ENCODE measurements around the gene LBR.

The LBR gene

DNA sequence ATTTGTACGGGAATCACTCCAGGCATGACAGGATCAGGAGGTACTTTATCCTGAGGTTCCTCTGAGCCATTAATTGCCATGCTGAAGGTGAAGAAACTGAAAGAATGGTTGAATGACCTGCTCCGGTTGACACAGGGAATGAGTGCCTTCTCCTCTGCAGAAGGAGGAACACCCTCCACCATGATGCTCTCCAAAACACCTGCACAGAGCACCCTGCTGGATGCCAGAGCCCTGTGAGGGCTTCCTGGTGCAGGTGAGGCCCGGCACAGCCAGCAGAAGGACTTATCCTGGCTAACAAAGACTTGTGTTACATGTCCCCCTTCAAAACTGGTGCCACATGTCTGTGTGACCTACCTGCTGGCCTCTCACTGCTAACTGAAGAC is 14.3 kb upstream of the LBR start:
- DNase-seq = no peak

DNA sequence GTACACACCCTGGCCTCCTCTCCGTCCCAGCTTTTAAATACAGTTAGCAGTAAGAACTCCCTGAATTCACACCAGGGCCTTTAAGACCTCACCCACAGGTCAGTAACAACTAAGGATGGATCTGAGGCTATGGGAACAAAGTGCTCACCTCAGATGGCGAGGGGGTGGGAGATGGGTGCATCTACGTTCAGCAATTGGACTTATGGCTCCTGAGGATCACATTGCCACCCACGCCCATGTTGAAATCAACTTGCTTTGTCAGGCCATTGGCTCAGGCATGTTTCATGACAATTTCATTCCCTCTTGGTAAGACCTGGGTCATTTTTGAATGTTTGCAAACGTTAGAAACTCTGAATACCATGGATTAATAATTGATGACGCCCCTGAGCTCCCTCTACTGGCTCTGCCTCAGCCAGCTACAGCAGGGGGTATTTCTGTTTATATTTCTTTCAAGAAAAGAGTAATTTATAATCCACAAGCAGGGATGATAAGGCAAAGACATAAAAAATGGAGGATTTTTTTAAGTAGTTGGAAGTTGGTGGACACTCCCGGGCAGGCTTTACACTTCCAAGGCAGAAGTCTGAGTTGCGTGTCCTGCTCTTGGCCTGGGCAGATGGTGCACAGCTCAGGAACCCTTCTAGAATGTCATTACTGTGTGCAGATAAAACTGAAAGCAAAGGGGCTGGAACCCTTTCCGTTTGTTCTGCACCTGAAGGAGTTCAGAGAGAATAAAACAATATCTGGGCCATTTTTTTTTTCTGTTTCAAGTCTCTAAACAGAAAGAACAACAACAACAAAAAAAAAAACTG is 13.7 kb upstream of the LBR start:
- no peak for DNase-seq

DNA sequence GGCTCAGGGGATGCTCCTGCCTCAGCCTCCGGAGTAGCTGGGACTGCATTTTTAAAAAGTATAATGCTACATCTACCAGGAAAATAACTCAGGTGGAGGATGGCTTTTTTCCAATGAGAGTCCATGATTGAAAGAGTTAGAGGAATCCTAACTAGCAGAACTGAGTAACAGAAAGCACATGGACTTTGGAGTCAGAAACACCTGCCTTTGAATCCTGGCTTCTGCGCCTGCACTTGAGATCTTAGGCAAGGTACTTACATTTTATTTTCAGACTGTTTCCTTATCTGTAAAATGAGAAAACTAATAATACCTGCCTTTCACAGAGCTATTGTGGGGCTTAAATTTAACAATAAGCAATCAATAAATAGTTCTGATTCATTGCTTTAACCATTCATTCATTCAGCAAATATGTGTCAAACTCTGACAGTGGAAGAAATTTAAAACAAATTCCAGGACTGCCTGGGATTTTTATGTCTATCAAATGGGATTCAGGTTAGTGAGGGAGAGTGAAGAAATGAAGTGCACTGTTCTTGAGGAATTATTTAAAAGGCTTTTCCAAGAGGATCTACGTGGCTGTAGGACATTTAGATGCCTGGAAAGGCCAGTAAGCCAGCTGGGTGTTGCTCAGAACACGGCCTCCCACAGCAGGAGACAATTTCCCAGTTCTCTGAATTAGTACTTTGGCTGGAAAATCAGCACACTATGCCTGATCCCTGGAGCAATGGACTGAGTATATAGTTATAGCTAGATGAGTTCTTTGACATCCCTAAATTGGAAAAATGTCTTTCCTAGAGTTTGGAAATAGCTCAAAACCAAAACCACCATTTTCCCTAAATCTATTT is 12.8 kb upstream of the LBR start:
- DNase-seq = no peak

DNA sequence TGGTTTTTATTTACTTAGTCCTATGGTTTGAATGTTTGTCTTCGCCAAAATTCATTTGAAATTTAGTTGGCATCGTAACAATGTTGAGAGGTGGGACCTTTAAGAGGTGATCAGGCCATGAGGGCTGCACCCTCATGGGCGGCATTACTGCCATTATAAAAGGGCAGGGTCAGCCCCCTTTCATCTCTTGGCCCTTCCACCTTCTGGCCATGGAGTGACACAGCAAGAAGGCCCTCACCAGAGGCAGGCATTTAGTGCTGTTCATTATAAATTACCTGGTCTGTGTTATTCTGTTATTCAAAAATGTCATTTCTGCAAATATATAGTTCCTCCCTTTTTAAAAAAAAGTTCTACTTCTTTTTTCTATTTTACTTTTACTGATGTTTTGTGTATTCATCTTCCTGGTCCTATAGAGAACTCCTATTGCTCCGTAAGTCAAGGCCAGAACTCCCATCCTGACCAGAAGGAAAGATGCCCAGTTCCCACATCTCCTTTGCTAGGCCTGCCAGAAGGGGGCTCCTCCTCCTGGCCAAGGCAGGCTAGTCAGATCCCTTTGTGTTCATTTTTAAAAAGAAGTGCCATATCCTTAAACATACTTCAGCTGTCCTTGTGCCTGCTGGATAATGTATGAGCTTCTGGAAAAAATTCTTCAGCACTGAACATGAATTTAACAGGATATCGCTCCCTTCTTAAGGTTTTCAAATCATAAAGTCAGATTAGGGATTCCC is 10.0 kb upstream of the LBR start:
- no peak for DNase-seq

DNA sequence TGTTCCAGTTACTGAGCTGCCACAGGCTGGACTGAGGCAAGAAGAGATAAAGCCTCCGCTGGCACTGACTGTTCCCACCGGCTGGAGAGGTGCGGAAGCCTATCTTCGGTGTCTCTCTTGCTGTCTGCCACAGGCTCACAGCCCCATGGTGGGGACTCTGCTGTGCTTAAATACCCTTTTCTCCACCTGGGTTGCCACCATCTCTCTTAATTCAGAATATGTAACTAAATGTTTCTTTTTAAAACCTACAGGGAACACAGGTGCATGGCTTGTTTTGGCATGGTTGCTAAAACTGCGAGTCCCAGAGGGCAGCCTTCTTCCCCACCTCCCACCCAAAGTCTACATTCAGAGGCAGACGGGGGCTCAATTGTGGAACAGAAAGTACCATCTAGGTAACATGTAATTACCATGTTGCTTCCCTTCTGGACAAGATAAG is 8.1 kb upstream of the LBR start:
- no peak for DNase-seq

DNA sequence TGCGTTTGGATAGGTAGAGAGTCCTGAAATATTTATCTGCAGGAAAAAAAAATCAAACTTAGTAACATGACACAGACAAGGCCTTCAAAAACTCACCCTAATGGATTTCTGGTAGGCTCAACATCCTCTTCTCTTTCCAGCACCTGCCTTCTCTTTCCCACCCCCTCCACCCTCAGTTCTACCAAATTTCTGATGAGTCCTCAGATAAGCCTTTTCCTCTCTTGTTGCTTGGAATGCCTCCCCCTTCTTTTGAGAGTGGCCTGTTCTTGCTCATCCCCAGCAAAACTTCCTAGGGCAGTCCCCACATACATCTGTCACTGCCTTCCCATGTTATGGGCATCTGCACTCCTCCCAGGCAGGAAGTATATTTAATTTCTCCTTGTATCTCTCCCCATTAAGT is 7.6 kb upstream of the LBR start:
- no peak for DNase-seq

DNA sequence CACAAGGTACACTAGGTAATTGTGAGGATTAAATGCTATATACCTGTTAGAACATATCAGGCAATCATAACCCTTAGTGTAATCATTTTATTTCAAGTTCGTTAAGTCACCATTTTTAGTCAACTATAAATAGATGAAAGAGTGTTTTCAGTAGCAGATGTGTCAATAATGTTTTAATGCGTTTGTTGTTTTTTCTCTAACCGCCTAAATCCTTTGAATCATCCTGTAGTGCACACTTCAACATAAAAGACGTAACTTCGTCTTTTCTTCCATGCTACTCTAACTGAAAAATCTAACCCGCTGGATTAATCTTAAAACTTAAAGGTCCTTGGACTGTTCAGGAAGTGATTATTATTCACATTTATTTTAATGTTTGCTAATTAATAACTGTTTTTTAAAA is 7.2 kb upstream of the LBR start:
- DNase-seq = no peak

DNA sequence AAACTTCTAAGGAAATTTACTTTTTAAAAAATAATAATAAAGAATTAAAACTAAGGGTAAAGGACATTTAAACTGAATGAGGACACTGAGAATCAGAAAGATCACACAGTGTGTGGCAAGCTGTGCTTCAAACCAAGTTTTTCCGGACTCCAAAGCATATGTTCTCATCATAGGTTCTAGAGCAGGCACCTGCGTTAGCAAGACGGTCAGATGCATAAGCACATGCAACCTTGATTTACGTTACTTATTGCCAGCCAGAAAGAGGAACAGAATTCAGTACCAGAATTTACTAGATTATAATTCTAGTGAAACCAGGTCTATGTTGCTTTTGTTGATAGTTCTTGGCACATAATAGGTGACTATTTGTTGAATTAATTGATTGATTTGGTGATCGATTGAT is 6.2 kb upstream of the LBR start:
- DNase-seq = no peak

DNA sequence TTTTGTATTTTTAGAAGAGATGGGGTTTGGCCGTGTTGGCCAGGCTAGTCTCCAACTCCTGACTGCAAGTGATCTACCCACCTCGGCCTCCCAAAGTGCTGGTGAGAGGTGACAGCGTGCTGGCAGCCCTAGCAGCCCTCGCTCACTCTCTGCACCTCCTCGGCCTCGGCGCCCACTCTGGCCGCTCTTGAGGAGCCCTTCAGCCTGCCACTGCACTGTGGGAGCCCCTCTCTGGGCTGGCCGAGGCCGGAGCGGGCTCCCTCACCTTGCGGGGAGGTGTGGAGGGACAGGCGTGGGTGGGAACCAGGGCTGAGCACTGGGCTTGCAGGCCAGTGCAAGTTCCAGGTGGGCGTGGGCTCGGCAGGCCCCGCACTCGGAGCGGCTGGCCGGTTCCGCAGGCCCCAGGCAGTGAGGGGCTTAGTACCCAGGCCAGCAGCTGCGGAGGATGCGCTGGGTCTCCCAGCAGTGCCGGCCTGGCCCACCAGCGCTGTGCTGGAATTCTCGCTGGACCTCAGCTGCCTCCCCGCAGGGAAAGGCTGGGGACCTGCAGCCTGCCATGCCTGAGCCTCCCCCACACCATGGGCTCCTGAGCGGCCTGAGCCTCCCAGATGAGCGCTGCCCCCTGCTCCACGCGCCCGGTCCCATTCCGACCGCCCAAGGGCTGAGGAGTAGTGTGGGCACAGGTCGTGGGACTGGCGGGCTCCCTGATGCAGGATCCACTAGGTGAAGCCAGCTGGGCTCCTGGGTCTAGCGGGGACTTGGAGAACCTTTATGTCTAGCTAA is 3.4 kb upstream of the LBR start:
- no peak for DNase-seq

DNA sequence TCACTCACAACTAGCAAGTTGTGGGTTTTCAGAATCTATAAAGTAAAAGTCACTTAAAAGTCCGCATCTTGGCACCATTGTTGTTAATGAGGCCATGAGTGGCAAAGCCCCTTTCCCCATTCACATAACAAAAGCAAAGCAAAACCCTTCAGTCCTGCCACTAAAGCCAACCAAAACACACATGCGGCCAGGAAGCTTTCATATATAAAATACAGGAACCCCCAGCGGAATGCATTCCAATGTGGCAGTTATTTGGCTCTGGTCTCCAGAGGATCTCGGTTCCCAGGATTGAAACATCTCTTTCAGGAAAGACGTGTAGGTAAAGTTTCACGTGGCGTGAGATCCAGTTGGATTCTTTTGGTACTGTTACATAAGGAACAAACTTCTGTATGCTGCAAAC is 2.5 kb upstream of the LBR start:
- DNase-seq = no peak

DNA sequence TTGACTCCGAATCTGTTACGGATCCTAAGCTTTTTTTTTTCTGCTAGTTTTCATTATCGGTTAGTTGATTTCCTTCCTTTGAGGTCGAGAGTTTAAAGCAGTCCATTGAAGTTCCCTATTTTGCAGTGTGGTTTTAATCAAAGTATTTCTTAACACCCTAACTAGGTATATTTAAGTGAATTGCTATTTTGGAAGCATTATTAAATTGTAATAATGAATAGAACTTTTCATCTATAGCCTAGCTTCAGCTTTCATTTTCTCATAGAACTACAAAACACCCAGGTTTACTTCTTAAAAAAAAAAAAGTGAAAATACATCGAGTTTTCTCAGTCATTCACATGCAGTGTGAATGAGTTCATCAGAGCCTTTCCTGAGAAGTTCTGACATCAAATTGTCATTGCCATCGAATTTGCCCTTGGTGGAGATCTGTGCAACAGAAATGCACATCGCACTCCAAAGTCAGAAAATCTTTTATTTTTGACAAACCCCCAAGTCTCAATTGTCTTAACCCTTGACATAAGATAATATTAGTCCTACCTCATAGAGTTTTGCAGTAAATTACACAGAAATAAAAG is 1.1 kb upstream of the LBR start:
- DNase-seq = no peak

DNA sequence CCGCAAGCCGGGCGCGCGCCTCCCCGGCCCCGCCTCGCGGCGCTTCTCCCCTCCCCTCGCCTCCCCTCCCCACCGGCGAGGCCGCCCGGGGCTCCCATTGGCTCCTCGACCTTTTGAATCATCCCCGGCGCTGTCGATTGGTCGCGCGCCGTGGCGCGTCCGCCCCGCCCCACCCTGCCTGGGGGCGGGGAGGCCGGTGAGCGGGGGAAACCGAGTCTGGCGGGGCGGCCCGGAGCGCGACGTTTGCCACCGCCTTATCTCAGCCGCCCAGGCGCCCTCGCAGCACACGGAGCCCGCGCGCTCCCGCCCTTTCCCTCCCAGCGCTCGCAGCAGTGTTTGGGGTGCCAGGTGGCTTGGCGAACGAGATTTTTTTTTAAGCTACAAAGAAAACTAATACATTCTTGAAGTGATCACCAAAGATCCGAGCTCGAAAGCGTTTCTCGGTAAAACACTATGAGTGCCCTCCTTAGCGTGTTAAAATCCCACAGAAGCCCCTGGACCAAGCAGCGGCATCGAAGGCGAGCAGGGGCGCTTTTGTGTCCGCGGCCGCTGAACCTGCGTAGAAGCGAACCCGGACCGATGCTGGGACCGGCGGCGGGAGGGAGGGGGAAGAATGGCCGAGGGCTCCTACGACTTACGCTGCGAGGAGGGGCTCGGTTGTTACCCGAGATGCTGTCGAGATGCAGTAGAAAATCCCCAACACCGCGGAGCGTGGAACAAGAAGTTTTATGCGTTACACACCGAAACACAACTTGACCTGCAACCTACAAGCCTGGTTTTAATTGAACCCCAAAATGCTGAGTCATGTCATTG is 436 bp upstream of the LBR start:
- DNase-seq = peak; percentile 94

DNA sequence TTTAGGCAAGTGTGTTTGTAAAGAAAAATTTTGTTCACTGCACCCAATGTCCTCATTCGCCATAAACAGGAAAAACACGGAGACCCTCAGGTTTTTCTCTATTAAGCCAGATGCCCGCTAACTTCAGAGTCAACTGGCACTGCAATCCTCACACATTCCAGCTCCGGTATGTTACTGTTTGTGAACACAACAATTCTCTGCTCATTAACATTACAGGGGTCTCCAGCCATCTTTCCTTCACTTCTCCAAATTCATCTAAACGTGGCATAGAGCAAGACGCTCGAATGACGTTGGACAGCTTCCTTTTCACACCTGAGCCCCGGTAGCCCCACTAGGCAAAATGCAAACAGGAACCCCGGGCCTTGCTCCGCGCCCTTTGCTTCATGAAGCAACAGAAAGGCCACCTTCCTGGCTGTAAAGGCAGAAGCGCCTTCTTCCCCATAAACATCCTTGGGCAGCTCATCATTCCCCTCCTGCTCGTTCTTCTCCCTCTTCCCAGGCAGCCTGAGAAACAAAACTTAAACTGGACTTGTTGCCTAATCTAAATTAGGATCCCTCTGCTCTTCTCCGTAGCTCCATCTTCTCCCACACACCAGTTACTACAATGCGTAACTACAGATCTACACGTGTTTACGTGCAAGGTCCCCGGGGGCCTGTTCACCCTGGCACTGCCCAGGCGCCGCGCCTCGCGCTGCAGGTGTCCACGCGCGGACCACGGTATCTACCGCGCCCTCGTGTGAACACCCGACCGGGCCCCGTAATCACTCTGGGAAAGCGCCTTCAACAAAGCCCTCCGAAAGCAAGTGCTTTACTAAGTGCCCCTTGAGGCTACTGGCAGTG is 1.2 kb downstream of the LBR start:
- peak; percentile 39 for DNase-seq

DNA sequence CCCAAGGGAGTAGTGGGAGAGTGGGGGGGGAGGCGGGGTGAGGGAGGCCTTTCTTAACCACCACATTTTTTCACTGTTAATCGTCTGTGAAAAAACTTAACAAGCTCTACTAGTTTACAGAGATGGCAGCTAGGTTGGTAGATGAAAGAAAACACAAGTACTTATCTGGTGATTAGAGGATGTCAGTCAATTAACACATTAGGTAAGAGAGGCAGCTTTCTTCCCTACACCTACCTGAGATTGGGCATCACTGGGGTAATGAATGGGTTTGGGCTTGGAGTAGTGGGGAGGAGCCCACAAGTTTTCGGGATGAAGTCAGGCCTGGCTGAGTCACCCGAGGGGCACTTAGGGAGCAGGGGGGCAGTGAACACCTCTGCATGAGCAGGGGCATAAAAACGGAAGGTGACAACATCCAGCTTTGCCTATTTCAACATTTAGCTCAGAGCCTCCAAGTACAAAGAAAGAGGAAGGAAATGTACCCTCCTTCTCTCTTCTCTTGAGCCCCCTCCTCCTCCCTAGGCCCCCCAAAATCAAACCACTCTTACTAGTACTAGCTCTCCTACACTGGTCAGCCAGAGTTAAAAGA is 2.5 kb downstream of the LBR start:
- no peak for DNase-seq

DNA sequence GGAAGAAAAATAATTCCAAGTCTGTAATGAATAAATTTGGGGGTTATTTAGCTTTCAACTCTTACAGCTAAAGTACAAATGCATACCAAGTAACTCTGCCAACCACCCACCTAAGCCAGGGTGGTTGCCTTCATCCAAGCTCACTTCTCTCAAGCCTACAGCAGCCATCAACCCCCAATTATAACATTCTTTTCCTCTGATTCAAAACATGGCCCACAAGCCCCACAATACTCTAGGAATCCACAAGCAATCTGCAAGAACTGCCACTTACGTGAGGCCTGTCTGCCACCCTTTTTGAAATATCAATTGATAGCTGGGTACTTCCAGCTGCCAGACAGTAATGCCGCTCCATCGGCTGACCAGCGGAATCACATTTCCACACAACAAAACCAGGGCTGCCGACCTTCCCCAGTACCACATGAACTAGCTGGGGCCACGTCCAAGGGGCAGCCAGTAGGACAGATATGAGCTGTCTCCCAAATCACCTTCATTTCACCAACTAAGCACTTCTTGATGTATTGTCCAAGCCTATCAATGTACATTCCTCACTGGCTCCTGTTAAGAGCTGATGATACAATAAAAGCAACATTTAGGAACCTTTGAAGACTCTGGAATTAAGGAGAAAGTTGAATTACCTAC is 3.2 kb downstream of the LBR start:
- no peak for DNase-seq

DNA sequence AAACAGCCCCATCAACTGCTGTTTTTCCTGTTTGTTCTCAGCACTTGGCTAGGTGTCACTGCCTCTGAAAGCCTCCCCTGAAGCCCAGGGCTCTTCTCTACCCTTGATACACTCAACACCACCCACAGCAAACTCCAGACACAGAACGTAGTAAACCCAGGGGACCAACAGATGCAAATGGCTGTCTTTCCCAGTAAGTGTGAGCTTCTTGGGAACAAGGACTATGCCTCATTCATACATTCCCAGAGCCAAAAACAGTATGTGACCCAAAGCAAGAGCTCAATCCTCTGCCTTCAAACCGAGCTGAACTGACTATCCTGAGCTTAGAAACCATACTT is 4.4 kb downstream of the LBR start:
- DNase-seq = no peak

DNA sequence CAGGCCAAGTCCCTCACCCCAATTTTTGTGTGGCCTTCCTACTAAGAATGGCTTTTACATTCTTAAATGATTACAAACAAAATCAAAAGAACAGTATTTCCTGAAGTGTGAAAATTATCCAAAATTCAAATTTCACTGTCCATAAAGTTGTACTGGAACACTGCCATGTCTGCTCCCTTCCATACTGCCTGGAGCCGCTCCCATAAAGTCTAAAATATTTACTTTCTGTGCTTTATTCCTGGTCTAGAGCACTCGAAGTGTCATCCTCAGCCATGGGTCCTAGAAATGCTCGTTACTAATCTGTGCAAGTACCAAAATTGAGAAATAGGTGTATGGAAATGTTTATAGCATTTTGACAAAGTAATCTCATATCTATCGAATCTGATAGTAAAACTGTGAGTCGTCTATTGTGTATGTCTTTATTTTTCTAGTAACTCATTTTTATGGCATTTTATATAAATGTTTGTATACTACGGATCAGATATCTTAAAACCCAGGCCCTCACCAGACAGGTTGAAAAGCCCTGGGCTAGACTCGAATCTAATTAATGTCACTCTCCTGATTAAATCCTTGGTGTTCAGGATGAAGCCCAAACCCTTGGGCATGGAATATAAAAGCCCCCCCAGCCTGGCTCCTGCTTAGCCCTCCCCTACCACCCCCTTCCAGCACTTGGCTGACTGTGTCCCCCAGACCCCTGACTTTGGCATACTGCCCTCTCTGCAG is 4.9 kb downstream of the LBR start:
- no peak for DNase-seq

DNA sequence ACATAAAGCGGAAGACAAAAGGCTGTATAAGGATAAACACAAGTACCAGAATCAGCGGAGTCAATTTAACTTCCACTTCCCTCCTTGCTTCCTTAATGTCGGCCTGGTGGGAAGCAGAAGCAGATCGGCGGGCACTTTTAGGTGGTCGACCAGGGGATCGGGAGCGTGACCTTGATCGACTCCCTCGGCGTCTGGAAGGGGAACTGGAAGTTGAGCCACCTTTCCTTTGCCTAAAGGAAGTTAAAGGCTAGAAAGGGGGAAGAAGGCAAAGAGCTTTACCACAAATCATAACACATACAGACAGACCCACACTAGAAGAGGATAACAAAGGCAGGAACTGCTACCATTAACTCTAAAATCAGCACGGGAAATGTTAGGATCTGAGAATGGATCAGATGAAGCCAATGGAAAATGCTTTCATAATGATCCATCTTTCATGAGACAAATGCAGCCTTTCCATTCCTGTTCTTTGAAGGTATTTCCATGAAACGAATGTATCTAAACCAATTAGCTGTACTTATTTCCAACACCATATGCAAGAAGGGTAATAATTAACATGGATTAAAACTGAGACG is 5.7 kb downstream of the LBR start:
- DNase-seq = no peak

DNA sequence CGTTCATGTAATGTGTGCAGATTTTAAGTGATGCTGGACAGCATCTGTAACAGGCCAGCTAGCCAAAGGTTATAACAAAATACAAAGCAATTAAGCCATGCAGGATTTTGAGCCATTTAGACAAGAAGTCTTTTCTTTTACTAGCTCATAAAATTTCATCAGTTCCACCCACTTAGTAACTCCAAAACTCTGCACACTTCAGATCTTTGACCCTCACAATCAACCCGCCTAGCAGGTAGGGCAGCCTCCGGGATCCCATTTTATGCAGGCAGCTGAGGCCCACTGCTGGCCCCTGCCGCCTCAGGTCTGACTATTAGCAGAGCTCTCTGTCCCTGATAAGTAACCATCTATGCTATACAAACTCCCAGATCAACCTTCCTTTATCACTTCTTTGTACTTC is 9.2 kb downstream of the LBR start:
- no peak for DNase-seq
